ENCODE data around the gene FOXP1. TPM values are rescaled to one million over a fixed set of nuclear protein-coding genes. Genes with fewer than 3 reads are reported as not detected.

Gene FOXP1
- total and polyA plus RNA-seq, 12 donors = 7.6 to 42.7 (median 24.3) TPM

DNA sequence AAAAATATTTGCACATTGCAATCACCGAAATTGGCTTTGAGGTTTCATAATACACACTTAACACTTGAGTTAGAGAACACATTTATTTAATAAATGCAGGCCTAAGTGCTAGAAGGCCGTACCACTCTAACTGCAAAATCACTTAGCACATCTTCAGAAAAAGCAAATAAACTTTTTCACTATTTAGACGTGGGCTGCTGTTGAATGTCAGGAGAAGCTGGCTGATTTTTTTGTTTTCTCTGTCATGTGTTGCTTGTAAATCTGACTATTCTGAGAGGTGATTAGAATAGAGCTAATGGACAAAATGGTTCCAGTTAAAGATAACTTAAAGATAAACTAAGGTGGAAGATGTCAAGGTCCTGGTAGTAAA is 265.1 kb downstream of the FOXP1 start:
- no peak for DNase-seq
- H3K9me3 ChIP-seq (replicated peaks in 1 of 3) = no peaks in the 10 kb centered on the region
- 71 to 84% (median 77%) methylated on average over 3 of the region's 3 CpGs for WGBS, 4 donors
- H3K27ac ChIP-seq = no peak overlapping the region
- intact Hi-C loops (cut with DNase I) = no loop called here
- TF ChIP-seq, protein P1, sequence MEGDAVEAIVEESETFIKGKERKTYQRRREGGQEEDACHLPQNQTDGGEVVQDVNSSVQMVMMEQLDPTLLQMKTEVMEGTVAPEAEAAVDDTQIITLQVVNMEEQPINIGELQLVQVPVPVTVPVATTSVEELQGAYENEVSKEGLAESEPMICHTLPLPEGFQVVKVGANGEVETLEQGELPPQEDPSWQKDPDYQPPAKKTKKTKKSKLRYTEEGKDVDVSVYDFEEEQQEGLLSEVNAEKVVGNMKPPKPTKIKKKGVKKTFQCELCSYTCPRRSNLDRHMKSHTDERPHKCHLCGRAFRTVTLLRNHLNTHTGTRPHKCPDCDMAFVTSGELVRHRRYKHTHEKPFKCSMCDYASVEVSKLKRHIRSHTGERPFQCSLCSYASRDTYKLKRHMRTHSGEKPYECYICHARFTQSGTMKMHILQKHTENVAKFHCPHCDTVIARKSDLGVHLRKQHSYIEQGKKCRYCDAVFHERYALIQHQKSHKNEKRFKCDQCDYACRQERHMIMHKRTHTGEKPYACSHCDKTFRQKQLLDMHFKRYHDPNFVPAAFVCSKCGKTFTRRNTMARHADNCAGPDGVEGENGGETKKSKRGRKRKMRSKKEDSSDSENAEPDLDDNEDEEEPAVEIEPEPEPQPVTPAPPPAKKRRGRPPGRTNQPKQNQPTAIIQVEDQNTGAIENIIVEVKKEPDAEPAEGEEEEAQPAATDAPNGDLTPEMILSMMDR (IDR thresholded peaks at IDR 0.05) = no peak
- no peak for TF ChIP-seq POLR2A (IDR thresholded peaks at IDR 0.05)
- H3K36me3 ChIP-seq (replicated peaks in 1 of 2) = no peaks in the 10 kb centered on the region
- no peak overlapping the region for H3K4me3 ChIP-seq
- peaks cover 0 to 5% of the 10 kb centered on the region in 2 donors for H3K4me1 ChIP-seq (replicated peaks in 1 of 2)
- H3K27me3 ChIP-seq = no peaks in the 10 kb centered on the region

DNA sequence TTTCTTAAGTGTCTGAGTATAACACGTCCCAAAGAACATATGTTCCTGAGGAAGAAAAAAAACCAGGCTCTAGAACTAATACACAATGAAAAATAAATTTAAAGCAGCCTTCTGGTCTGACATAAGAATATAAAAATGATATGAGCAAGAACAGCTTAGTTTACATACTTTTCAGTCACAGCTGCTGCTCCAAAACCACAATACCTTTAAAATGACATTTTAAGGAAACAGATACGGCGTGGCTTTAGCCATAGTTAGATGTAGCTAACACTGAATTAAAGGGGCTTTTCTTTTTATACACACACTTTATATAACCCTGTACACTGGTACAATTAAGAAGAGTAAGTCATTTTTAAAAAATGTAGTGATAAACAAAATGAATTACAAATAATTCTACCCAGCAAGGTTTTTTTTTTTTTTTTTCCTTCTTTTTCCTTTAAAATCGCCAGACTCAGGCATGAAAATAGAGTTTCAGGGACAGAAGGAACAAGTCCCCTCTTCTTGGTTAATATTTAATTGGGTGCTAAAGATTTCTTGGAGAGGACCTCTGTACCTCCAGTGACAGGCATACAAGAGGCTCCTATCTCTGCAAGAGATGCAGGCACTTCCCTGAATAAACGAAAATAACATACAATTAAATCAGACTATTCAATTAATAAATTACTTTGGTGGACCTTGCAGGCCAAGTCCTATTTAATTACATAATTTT is 265.6 kb downstream of the FOXP1 start:
- Histone ChIP-seq H3K36me3 (replicated peaks in 1 of 2) (no peaks in the 10 kb centered on the region), H3K27me3 (no peaks in the 10 kb centered on the region), H3K27ac (no peak overlapping the region), H3K4me1 (replicated peaks in 1 of 2) (peaks cover 0 to 5% of the 10 kb centered on the region in 2 donors), H3K9me3 (replicated peaks in 1 of 3) (no peaks in the 10 kb centered on the region), H3K4me3 (no peak overlapping the region)
- intact Hi-C loops (cut with DNase I) = no loop called here
- DNase-seq = no peak
- WGBS, 4 donors = 86 to 88% (median 87%) methylated on average over 5 of the region's 5 CpGs
- TF ChIP-seq, protein P1 (IDR thresholded peaks at IDR 0.05) = no peak
- no peak for TF ChIP-seq POLR2A (IDR thresholded peaks at IDR 0.05)

DNA sequence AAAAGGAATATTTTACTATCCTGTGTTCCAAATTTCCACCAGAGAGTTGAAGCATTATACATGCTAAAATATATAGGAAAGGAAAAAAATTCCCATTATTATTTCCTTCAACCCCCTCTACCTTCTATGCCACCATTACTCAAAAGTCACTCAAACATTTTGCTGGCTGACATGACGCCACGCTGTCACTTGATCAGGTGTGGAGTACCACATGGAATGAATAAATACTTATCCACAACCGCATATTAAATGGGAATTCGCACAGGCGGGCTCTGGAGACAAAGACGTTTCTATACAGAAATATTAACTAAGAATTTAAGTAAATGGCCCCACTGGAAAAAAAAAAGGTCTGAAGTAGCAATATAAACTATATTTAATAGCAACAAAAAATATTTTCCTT is 266.4 kb downstream of the FOXP1 start:
- H3K27me3 ChIP-seq = no peaks in the 10 kb centered on the region
- no peaks in the 10 kb centered on the region for H3K36me3 ChIP-seq (replicated peaks in 1 of 2)
- 96 to 97% (median 96%) methylated on average over 6 of the region's 6 CpGs for WGBS, 4 donors
- H3K9me3 ChIP-seq (replicated peaks in 1 of 3) = no peaks in the 10 kb centered on the region
- no peak overlapping the region for H3K27ac ChIP-seq
- intact Hi-C loops (cut with DNase I) = no loop called here
- no peak for DNase-seq
- H3K4me3 ChIP-seq = no peak overlapping the region
- H3K4me1 ChIP-seq (replicated peaks in 1 of 2) = peaks cover 0 to 5% of the 10 kb centered on the region in 2 donors
- no peak for TF ChIP-seq POLR2A (IDR thresholded peaks at IDR 0.05)
- TF ChIP-seq, protein P1 (IDR thresholded peaks at IDR 0.05) = no peak

DNA sequence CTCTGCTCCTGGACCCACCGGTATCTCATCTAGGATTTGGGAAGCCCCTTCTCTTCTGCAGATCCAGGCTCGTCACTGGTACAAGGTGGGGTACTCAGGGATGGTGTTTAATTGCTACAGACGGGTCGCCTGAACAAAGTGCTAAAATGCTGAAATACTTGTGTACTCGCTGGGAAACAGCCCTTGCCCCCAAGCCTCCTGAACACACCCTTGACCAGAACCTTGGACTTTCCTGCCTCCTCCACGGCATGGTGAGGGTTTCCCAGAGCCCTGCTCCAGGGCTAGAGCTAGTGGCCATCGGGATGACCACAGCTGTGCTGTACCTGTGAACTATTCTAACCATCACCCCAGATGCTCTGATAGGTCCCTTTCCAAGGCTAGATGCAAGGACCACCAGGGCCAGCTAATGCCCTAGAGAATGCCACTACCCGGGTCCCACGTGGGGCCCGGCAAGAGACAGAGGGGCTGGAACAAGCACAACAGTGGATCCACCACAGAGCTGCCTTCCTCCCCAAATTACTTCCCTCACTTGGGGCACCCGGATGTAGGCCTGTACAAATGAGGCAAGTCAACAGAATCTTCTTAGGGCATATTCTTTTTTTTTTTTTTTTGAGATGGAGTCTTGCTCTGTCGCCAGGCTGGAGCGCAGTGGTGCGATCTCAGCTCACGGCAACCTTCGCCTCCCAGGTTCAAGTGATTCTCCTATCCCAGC is 267.3 kb downstream of the FOXP1 start:
- no peak overlapping the region for H3K4me3 ChIP-seq
- DNase-seq = no peak
- no peaks in the 10 kb centered on the region for H3K27me3 ChIP-seq
- WGBS, 4 donors = 86 to 90% (median 88%) methylated on average over 15 to 16 of the region's 16 CpGs
- peaks cover 0 to 5% of the 10 kb centered on the region in 2 donors for H3K4me1 ChIP-seq (replicated peaks in 1 of 2)
- TF ChIP-seq, protein P1 (IDR thresholded peaks at IDR 0.05) = no peak
- TF ChIP-seq POLR2A (IDR thresholded peaks at IDR 0.05) = no peak
- H3K9me3 ChIP-seq (replicated peaks in 1 of 3) = no peaks in the 10 kb centered on the region
- intact Hi-C loops (cut with DNase I) = no loop called here
- H3K36me3 ChIP-seq (replicated peaks in 1 of 2) = no peaks in the 10 kb centered on the region
- H3K27ac ChIP-seq = no peak overlapping the region

Measured in adrenal gland (tissue), 12 donors.